ENCODE results near the gene SAPCD2.

Gene SAPCD2

GRCh38 chr9:137069508-137070091, 757 bp downstream of the SAPCD2 start:
- Histone ChIP-seq H3K27ac (0 out of 2 replicates have a peak overlapping the region, but pooled peaks have one; percentile 26), H3K9me3 (ENCODE audit: severe bottlenecking) (no peaks in the 10 kb centered on the region), H3K4me3 (ENCODE audit: low read depth, low read length) (peak overlapping the region; percentile 62), H3K27me3 (ENCODE audit: insufficient read depth, low read depth, severe bottlenecking) (no peaks in the 10 kb centered on the region), H3K36me3 (peaks cover 32% of the 10 kb centered on the region)
- TF ChIP-seq, protein P1, sequence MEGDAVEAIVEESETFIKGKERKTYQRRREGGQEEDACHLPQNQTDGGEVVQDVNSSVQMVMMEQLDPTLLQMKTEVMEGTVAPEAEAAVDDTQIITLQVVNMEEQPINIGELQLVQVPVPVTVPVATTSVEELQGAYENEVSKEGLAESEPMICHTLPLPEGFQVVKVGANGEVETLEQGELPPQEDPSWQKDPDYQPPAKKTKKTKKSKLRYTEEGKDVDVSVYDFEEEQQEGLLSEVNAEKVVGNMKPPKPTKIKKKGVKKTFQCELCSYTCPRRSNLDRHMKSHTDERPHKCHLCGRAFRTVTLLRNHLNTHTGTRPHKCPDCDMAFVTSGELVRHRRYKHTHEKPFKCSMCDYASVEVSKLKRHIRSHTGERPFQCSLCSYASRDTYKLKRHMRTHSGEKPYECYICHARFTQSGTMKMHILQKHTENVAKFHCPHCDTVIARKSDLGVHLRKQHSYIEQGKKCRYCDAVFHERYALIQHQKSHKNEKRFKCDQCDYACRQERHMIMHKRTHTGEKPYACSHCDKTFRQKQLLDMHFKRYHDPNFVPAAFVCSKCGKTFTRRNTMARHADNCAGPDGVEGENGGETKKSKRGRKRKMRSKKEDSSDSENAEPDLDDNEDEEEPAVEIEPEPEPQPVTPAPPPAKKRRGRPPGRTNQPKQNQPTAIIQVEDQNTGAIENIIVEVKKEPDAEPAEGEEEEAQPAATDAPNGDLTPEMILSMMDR (IDR thresholded peaks at IDR 0.05; ENCODE audit: low read depth, low read length), result no peak
- no peak for DNase-seq

GRCh38 chr9:137068539-137069507, 1.5 kb downstream of the SAPCD2 start:
- Histone ChIP-seq H3K27ac (0 out of 2 replicates have a peak overlapping the region, but pooled peaks have one; percentile 26), H3K9me3 (ENCODE audit: severe bottlenecking) (no peaks in the 10 kb centered on the region), H3K36me3 (peaks cover 40% of the 10 kb centered on the region)

DNA sequence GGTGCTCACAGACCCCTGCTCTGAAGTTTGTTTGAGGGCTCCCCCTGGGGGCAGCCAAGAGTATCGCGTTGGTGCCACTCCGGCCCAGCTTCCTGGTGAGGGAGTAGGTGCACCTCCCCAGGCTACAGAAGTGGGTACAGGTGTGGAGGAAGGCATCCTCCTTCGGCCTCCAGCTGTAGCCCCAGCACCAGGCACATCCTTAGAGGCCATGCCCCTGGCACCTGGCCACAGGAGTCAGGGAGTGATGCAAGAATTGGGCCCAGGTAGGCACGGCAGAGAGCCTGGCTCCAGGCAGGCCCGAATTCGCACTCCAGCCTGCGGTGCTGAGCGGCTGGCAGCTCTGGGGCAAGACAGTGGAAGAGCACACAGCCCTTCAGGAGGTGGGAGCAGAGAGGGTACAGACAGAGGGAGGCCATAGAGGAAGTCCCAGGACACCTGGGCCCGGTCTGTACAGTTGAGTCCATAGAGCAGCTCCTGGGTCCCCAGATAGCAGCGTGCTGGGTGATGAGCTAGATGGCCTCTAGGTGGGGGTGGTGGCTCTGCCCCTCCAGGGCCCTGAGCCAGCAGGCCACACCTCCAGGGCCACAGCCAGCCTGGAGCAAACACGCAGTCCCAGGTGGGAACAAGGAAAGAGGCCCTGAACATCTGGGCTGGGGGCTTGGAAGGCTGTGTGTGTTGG, 2.4 kb downstream of the SAPCD2 start:
- Histone ChIP-seq H3K4me3 (ENCODE audit: low read depth, low read length) (no peak overlapping the region), H3K36me3 (peaks cover 42% of the 10 kb centered on the region), H3K27ac (peak overlapping the region; percentile 14; the same call in 1 of the 2 replicates), H3K27me3 (ENCODE audit: insufficient read depth, low read depth, severe bottlenecking) (no peaks in the 10 kb centered on the region), H3K9me3 (ENCODE audit: severe bottlenecking) (no peaks in the 10 kb centered on the region)
- TF ChIP-seq, protein P1 (IDR thresholded peaks at IDR 0.05; ENCODE audit: low read depth, low read length), result peak; percentile 80
- peak; percentile 86 for DNase-seq

More at GRCh38 chr9:137068539-137069507, 1.5 kb downstream of the SAPCD2 start:
- no peak for DNase-seq
- peak overlapping the region; percentile 62 for H3K4me3 ChIP-seq (ENCODE audit: low read depth, low read length)
- no peaks in the 10 kb centered on the region for H3K27me3 ChIP-seq (ENCODE audit: insufficient read depth, low read depth, severe bottlenecking)
- TF ChIP-seq, protein P1 (IDR thresholded peaks at IDR 0.05; ENCODE audit: low read depth, low read length), result no peak

- no peaks in the 10 kb centered on the region for H3K9me3 ChIP-seq (ENCODE audit: severe bottlenecking)
- DNase-seq, result no peak
- H3K36me3 ChIP-seq, result peaks cover 42% of the 10 kb centered on the region
- H3K27me3 ChIP-seq (ENCODE audit: insufficient read depth, low read depth, severe bottlenecking), result no peaks in the 10 kb centered on the region
- H3K27ac ChIP-seq, result no peak overlapping the region
- TF ChIP-seq, protein P1 (IDR thresholded peaks at IDR 0.05; ENCODE audit: low read depth, low read length), result no peak
- H3K4me3 ChIP-seq (ENCODE audit: low read depth, low read length), result no peak overlapping the region
Measured at GRCh38 chr9:137066096-137066861, 4.1 kb downstream of the SAPCD2 start.

GRCh38 chr9:137065336-137065967, 4.9 kb downstream of the SAPCD2 start:
- no peak for DNase-seq
- no peaks in the 10 kb centered on the region for H3K9me3 ChIP-seq (ENCODE audit: severe bottlenecking)
- no peak overlapping the region for H3K27ac ChIP-seq
- peaks cover 42% of the 10 kb centered on the region for H3K36me3 ChIP-seq
- TF ChIP-seq, protein P1 (IDR thresholded peaks at IDR 0.05; ENCODE audit: low read depth, low read length), result no peak
- no peaks in the 10 kb centered on the region for H3K27me3 ChIP-seq (ENCODE audit: insufficient read depth, low read depth, severe bottlenecking)
- H3K4me3 ChIP-seq (ENCODE audit: low read depth, low read length), result no peak overlapping the region
